Measurements from ENCODE around the gene PON3.

- TF ChIP-seq CTCF (IDR thresholded peaks at IDR 0.05) (no peak), POLR2A (IDR thresholded peaks at IDR 0.05) (no peak)
These were observed 4.4 kb downstream of the PON3 start for GRCh38 chr7:95391761-95392160.

Data from uterus (tissue), 2 donors.